ENCODE results near the gene CHSY1. TPM values are rescaled to one million over a fixed set of nuclear protein-coding genes. Genes with fewer than 3 reads are reported as not detected.
A peak's percentile ranks its signal among the peaks of the same experiment; 100 is the strongest.

Gene CHSY1
- total RNA-seq, 2 experiments from 2014 or later, result 35.5 to 37.0 TPM

DNA sequence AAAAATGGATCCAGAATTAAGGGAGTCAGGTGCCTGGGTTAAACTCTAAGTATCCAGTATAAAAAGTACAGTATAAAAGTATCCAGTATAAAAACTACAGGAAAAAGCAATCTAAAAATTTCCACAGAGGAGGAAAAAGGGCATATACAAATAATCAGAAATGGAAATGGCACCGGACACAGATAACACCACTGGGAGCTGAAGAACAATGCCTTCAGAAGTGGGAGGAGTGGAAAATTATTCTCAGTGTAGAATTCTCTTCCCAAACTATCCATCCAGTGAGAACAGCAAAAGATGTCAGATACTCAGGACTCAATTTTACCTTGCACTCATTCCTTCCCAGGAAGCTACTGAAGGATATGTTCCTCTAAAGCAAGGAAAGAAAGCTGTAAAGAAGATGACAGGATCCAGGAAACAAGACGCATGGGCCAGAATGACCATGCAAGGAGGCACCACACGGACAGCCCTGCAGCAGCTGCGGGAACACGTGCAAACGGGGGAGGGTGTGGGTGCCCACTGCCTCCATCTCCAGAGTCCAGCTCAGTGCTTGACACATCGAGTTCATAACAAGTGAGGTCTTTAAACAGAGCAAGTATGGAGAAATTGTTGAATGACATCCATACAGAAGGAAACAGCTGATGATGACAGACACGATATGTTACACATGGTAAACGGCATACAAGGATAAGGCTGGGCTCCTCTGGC, 68.5 kb downstream of the CHSY1 start:
- H3K4me3 Mint-ChIP-seq, result no peak overlapping the region
- no peak for DNase-seq
- no peak overlapping the region for H3K27ac Mint-ChIP-seq
- H3K4me1 Mint-ChIP-seq, result peaks cover 58% of the 10 kb centered on the region
- H3K27me3 Mint-ChIP-seq, result no peaks in the 10 kb centered on the region
- H3K36me3 Mint-ChIP-seq, result peaks cover 45% of the 10 kb centered on the region
- no peaks in the 10 kb centered on the region for H3K9me3 Mint-ChIP-seq

- H3K36me3 Mint-ChIP-seq, result peaks cover 57% of the 10 kb centered on the region
- no peaks in the 10 kb centered on the region for H3K27me3 Mint-ChIP-seq
- no peaks in the 10 kb centered on the region for H3K9me3 Mint-ChIP-seq
- H3K27ac Mint-ChIP-seq, result no peak overlapping the region
- H3K4me3 Mint-ChIP-seq, result no peak overlapping the region
- H3K4me1 Mint-ChIP-seq, result peaks cover 49% of the 10 kb centered on the region
- no peak for DNase-seq
These were observed 69.6 kb downstream of the CHSY1 start for GRCh38 chr15:101182215-101182614.

DNA sequence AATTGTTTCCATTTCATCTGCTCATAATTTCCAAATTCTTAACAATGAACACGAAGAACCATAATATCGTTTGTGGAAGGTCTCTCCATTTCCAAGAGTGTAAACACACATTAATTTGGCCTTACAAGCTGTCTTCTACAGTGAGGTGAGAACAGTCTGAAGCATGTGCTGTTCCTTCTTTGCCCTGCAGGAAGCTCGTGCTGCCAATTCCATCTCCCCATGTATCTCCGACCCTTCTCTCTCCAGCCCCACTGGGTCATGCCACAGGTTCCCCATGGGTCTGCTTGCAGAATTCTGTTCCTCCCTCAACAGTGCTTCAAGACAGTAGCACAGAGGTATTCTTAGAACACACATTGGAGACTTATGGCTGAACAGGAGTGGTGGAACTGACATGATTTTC, 70.5 kb downstream of the CHSY1 start:
- Mint-ChIP-seq H3K36me3 (peaks cover 60% of the 10 kb centered on the region), H3K4me1 (peaks cover 51% of the 10 kb centered on the region), H3K27me3 (no peaks in the 10 kb centered on the region), H3K9me3 (no peaks in the 10 kb centered on the region), H3K4me3 (peak overlapping the region; percentile 19), H3K27ac (peak overlapping the region; percentile 78)
- DNase-seq, result no peak

DNA sequence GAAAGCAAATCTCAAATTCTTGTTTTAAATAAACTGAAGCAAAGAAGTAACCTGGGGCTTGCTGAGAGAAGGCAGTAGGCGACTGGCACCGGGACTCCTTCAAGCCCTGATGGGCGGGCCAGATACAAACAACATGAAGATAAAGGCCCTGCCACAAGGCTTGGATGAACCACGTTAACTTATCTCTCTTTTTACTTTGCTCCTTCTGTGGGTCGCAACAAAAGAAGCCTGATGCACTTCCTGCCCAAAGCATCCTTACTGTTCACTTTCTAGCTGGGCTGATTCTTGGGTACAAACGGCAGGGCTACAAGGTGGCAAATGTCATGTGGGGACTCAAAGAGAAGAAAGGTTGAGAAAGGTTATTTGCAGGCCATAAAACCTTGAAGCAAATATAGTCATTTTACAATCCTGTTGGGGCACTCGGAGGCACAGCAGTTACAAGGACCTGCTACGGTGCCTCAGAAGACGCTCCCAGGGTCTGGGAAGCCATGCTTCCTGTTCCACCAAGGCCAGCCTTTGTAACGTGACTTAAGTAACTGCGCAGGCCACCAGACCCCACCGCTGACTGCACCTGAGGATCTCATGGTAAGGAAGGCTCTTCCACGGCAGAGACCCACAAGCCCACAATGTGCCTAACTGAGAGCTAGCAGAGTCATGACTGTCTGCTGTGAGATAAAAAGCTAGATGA, 71.1 kb downstream of the CHSY1 start:
- H3K27ac Mint-ChIP-seq, result peak overlapping the region; percentile 78
- no peaks in the 10 kb centered on the region for H3K27me3 Mint-ChIP-seq
- H3K4me3 Mint-ChIP-seq, result peak overlapping the region; percentile 19
- no peak for DNase-seq
- H3K4me1 Mint-ChIP-seq, result peaks cover 55% of the 10 kb centered on the region
- H3K36me3 Mint-ChIP-seq, result peaks cover 58% of the 10 kb centered on the region
- no peaks in the 10 kb centered on the region for H3K9me3 Mint-ChIP-seq

DNA sequence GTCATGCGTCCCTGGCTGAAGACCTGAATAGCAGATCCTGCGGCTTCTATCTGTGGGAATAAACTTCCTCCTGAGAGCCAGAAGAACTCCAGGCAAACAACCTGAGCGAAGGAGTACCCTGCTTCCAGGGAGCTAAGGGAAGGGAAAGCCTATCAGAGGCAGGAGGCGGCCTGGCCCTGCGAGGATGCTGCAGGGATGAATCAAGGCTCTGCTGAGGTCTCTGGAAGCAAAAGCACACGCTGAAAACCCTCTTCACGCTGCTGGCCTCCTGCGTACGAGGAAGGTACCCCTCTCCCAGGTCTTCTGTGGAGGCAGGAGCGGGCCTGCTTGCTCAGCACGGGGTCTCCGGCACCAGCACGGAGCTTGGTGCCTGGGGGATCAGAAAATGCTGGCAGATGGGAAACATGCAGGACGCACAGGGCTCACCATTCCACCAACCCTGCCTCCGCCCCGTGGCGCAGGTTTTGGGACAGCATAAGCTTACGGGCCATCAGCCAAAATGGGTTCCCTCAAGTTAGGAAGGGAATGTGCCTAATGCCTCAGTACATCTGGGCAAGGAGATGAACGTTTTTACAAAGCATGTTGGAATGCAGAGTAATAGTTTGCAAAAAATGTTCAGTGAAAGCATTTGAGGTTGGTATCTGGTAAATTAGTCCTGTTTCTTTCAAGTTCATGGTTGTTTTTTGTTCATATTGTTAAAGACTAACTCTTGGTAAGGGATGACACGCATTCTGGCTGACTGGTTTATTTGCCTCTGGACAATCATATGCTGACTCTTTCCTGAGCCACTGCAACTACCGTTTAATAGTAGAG, 72.3 kb downstream of the CHSY1 start:
- peaks cover 57% of the 10 kb centered on the region for H3K36me3 Mint-ChIP-seq
- peaks cover 50% of the 10 kb centered on the region for H3K4me1 Mint-ChIP-seq

GRCh38 chr15:101178931-101179330, 72.9 kb downstream of the CHSY1 start:
- H3K9me3 Mint-ChIP-seq, result no peaks in the 10 kb centered on the region
- peaks cover 59% of the 10 kb centered on the region for H3K36me3 Mint-ChIP-seq
- no peaks in the 10 kb centered on the region for H3K27me3 Mint-ChIP-seq
- DNase-seq, result no peak
- peaks cover 49% of the 10 kb centered on the region for H3K4me1 Mint-ChIP-seq
- no peak overlapping the region for H3K27ac Mint-ChIP-seq
- H3K4me3 Mint-ChIP-seq, result no peak overlapping the region

More for the DNA sequence above, 72.3 kb downstream of the CHSY1 start:
- Mint-ChIP-seq H3K27ac (peak overlapping the region; percentile 1), H3K27me3 (no peaks in the 10 kb centered on the region), H3K9me3 (no peaks in the 10 kb centered on the region), H3K4me3 (no peak overlapping the region)
- DNase-seq, result no peak

GRCh38 chr15:101178479-101178878, 73.4 kb downstream of the CHSY1 start:
- Mint-ChIP-seq H3K4me1 (peaks cover 45% of the 10 kb centered on the region), H3K9me3 (no peaks in the 10 kb centered on the region), H3K27me3 (no peaks in the 10 kb centered on the region), H3K36me3 (peaks cover 57% of the 10 kb centered on the region), H3K27ac (no peak overlapping the region), H3K4me3 (no peak overlapping the region)
- DNase-seq, result no peak

DNA sequence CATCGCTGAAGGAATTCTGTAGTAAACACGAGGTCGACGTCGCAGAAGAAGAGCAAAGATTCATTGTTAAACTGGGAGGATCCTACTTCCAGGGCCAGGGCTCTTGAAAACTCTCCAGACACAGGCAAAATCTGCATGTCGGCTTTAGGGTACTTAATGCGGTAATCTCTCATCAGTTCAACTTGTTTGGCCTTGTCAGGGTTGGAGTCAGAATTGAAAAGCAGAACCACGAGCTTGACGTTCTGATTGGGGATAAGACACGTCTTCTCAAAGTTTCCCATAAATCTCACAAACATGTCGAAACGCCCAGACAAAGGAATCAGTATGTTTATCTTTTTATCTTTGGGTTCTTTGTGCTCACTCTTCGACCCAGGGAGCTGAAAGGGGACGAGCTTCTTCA, 74.0 kb downstream of the CHSY1 start:
- no peaks in the 10 kb centered on the region for H3K27me3 Mint-ChIP-seq
- no peaks in the 10 kb centered on the region for H3K9me3 Mint-ChIP-seq
- no peak overlapping the region for H3K4me3 Mint-ChIP-seq
- H3K4me1 Mint-ChIP-seq, result peaks cover 43% of the 10 kb centered on the region
- H3K36me3 Mint-ChIP-seq, result peaks cover 51% of the 10 kb centered on the region
- no peak for DNase-seq
- no peak overlapping the region for H3K27ac Mint-ChIP-seq

DNA sequence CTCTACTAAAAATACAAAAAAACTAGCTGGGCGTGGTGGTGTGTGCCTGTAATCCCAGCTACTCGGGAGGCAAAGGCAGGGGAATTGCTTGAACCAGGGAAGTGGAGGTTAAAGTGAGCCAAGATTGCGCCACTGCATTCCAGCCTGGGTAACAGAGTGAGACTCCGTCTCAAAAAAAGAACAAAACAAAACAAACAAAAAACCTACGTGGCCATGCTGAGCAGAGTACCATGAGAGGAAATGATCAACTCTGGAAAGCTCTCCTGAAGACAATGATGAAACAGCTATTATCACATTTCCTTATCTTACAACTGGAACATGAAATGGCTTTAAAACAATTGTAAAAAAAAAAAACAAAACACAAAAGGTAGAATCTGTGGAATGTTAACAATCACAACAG, 75.2 kb downstream of the CHSY1 start:
- Mint-ChIP-seq H3K9me3 (no peaks in the 10 kb centered on the region), H3K27me3 (no peaks in the 10 kb centered on the region), H3K27ac (no peak overlapping the region), H3K4me3 (no peak overlapping the region), H3K36me3 (peaks cover 41% of the 10 kb centered on the region), H3K4me1 (peaks cover 35% of the 10 kb centered on the region)
- no peak for DNase-seq

DNA sequence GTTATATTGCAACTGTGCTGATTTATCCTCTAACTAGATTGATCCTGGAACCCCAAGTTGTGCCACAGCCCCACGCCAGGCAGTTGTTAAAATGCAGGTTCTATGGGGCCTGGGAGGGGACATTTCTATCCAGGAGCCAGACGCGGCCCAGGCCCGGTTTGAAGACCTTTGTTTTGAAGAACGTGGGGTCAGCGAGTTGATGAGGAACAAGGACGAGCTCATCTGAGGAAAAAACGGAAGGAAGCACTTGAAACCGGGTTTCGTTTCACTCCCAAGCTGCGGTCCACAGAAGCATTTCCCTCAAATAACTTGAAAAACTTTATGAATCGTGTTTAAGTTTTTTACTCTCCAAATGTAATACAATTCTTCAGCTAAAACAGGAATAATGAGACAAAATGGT, 76.4 kb downstream of the CHSY1 start:
- DNase-seq, result no peak
- H3K4me3 Mint-ChIP-seq, result no peak overlapping the region

DNA sequence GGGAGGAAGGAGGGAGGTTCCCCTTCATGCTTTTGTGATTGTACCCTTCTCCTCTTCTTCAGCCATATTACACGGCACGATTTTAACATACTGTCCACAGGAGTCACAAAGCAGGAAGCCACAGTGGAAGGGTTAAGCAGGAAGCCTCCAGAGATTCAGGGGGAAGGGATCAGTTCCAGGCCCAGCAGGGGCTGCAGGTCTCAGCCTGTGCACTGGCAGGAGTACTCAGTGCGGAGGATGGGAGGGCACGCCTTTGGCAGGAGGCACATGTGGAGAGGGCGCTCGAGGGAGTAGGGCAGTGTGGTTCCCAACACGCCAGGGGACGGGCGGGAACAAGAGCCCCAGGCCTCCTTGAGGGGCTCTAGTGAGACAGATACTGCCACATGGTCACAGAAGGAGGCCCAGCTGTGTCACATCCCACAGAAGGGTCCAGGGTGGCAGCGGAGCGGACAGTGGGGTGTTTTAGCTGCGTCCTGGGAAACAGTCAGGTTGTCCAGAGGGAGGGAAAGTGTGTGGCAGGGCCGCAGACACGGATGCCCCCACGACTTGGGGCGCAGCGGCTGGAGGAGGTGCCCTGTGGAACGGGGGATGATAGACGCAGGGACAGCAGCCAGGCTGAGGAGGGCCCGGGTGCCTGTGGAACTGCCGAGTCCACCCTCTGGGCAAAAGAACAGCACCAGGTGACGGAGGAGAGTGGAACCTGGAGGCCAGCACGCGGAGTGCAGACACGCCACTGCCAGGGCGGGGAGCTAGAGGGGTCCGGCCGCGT, 77.5 kb downstream of the CHSY1 start:
- peaks cover 26% of the 10 kb centered on the region for H3K36me3 Mint-ChIP-seq
- peaks cover 20% of the 10 kb centered on the region for H3K4me1 Mint-ChIP-seq
- no peaks in the 10 kb centered on the region for H3K27me3 Mint-ChIP-seq
- H3K27ac Mint-ChIP-seq, result no peak overlapping the region
- H3K4me3 Mint-ChIP-seq, result no peak overlapping the region
- no peaks in the 10 kb centered on the region for H3K9me3 Mint-ChIP-seq
- DNase-seq, result no peak

More for the DNA sequence above, 76.4 kb downstream of the CHSY1 start:
- H3K27ac Mint-ChIP-seq, result peak overlapping the region; percentile 25
- no peaks in the 10 kb centered on the region for H3K9me3 Mint-ChIP-seq
- peaks cover 23% of the 10 kb centered on the region for H3K4me1 Mint-ChIP-seq
- H3K36me3 Mint-ChIP-seq, result peaks cover 30% of the 10 kb centered on the region
- no peaks in the 10 kb centered on the region for H3K27me3 Mint-ChIP-seq

DNA sequence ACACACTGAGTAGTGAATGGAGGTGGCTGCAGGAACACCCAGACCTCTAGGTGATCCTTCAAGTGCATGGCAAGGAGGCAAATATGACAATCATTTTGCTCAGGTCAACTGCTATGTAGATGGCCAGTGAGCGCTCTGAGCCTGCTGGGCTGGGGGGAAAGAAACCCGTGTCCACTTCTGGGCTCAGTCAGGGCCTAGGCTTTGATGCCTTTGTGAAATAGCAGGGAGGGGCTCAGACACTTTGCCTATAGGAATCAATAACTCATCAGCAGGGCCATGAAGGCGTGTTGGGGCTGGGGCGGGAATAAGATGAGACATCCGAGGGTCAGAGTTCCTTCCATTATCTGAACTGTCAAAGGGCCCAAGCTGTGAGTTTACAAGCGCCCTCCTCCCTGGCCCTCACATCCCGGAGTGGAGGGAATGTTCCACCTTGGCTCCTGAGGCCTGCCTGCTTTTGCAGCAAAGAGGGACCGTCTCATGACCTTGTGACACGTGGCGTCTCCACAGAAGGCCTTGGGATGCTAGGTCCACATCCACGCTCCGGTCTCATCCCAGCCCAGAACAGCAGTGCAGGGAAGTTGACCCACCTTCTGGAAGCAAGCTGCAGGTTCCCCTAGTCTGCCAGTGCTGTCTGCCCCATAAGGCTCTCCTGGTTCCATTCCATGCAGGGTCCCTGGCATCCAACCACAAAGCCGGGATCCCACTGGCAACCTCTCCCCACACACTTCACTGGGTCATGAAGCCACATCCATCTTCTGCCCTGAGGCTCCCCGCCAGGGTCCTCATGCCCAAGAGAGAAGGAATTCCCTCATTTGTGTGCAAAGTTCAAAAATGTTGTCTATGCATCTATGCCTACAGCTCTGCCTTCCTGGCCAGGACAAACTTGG, 78.4 kb downstream of the CHSY1 start:
- H3K27me3 Mint-ChIP-seq, result no peaks in the 10 kb centered on the region
- no peak overlapping the region for H3K4me3 Mint-ChIP-seq
- no peak for DNase-seq
- peaks cover 27% of the 10 kb centered on the region for H3K4me1 Mint-ChIP-seq
- no peak overlapping the region for H3K27ac Mint-ChIP-seq
- no peaks in the 10 kb centered on the region for H3K9me3 Mint-ChIP-seq
- H3K36me3 Mint-ChIP-seq, result peaks cover 22% of the 10 kb centered on the region

GRCh38 chr15:101172501-101173071, 79.3 kb downstream of the CHSY1 start:
- H3K4me1 Mint-ChIP-seq, result peaks cover 36% of the 10 kb centered on the region
- no peaks in the 10 kb centered on the region for H3K27me3 Mint-ChIP-seq
- no peak for DNase-seq
- no peak overlapping the region for H3K27ac Mint-ChIP-seq
- no peak overlapping the region for H3K4me3 Mint-ChIP-seq
- peaks cover 13% of the 10 kb centered on the region for H3K36me3 Mint-ChIP-seq
- no peaks in the 10 kb centered on the region for H3K9me3 Mint-ChIP-seq

GRCh38 chr15:101171954-101172353, 79.9 kb downstream of the CHSY1 start:
- no peak for DNase-seq
- Mint-ChIP-seq H3K9me3 (peaks cover 3% of the 10 kb centered on the region), H3K27ac (no peak overlapping the region), H3K4me1 (peaks cover 40% of the 10 kb centered on the region), H3K4me3 (no peak overlapping the region), H3K36me3 (peaks cover 13% of the 10 kb centered on the region), H3K27me3 (no peaks in the 10 kb centered on the region)

All from activated naive CD8-positive, alpha-beta T cell treated with anti-CD3 and anti-CD28 coated beads for 36 hours (primary cell).